COLO829 (cell line): ENCODE measurements around the gene ZCRB1.

Source experiments
- DNase-seq: peaks from one replicate; pipeline ENCODE4 v3.0.0; 2012; ENCODE audit warnings: low spot score

The ZCRB1 gene

GRCh38 chr12:42278128-42278510 is 47.8 kb downstream of the ZCRB1 start:
- no peak for DNase-seq

DNA sequence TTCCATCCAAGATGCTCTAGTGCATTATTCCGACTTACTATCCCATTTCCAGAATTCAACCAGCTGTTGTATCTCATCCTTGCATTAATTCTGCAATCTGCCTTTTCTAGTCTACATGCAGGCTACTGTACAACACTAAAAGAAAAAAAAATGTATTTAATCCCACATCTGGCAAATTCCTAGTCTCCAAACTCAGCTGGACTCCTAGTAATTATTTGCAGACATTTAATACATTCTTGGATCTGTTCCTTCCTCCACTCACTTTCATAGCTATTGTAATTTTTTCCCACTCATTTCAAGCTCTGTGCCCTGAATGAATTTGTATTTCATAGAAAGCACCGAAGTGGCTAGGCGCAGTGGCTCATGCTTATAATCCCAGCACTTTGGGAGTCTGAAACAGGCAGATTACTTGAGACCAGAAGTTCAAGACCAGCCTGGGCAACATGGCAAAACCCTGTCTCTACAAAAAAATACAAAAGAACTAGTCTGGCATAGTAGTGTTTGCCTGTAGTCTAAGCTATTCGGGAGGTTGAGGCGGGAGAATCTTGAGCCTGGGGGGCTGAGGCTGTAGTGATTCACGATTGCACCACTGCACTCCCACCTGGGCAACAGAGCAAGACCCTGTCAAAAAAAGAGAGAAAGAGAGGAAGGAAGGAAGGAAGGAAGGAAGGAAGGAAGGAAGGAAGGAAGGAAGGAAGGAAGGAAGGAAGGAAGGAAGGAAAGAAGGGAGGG is 48.3 kb downstream of the ZCRB1 start:
- DNase-seq = no peak

GRCh38 chr12:42275499-42275898 is 50.4 kb downstream of the ZCRB1 start:
- no peak for DNase-seq

GRCh38 chr12:42273706-42274105 is 52.2 kb downstream of the ZCRB1 start:
- no peak for DNase-seq

DNA sequence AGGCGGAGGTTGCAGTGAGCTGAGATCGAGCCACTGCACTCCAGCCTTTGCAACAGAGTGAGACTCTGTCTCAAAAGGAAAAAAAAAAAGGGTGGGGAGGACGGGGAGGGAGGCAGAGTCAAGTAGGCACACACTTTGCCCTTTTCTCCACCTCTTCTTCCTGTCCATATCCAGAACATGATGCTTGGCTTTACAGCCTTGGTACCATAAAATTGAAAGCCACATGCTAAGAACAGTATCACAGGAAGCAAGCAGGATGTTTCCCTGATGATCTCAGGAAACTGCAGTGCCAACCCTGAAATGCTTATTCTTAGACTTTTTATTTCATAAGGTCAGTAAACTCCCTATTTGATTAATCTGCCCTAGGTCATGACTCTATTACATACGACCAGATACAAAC is 55.3 kb downstream of the ZCRB1 start:
- DNase-seq = no peak

- no peak for DNase-seq
These were observed 58.3 kb downstream of the ZCRB1 start for GRCh38 chr12:42267413-42268190.

- no peak for DNase-seq
These were observed 59.2 kb downstream of the ZCRB1 start for GRCh38 chr12:42266579-42267230.

GRCh38 chr12:42262271-42262670 is 63.6 kb downstream of the ZCRB1 start:
- no peak for DNase-seq
